Keratinocyte (primary cell): ENCODE results near the gene BTRC. TPM values are rescaled to one million over a fixed set of nuclear protein-coding genes. Genes with fewer than 3 reads are reported as not detected.

ENCODE experiments used
- DNase-seq: peaks from one replicate; pipeline ENCODE4 v3.0.0-alpha.2; 2011; ENCODE audit warnings: low read depth, missing footprints, low spot score
- FAIRE-seq: peaks from 2 replicates; lab custom pipeline; 2011; peaks lifted over from hg19 to GRCh38; lab: Jason Lieb, UNC
- H2AFZ ChIP-seq: 2 replicates; pipeline ENCODE4 v1.6.0; 2012; ENCODE audit warnings: low read length, control low read depth, inconsistent platforms; ENCODE audit not compliant: control insufficient read depth
- H3K27ac ChIP-seq: 2 replicates; pipeline ENCODE4 v1.5.1; 2011; ENCODE audit warnings: low read length; ENCODE audit not compliant: control insufficient read depth, insufficient read depth
- H3K27me3 ChIP-seq: 3 replicates; pipeline ENCODE4 v1.6.0; 2011; ENCODE audit warnings: low read length; ENCODE audit not compliant: control insufficient read depth, insufficient read depth; ENCODE audit errors: extremely low read depth
- H3K36me3 ChIP-seq, 2 experiments: 2 replicates in 1 of 2; 3 replicates in 1 of 2; pipeline ENCODE4 v1.5.1; 2011; ENCODE audit warnings: low read length in 2 of 2, mild to moderate bottlenecking in 1 of 2; ENCODE audit not compliant: control insufficient read depth in 2 of 2, insufficient read depth in 2 of 2; ENCODE audit errors: extremely low read depth in 1 of 2
- H3K4me1 ChIP-seq: 3 replicates; pipeline ENCODE4 v1.5.1; 2011; ENCODE audit warnings: low read length; ENCODE audit not compliant: control insufficient read depth, insufficient read depth; ENCODE audit errors: extremely low read depth
- H3K4me2 ChIP-seq: 3 replicates; pipeline ENCODE4 v1.6.0; 2011; ENCODE audit warnings: low read depth, low read length; ENCODE audit not compliant: control insufficient read depth, insufficient read depth; ENCODE audit errors: extremely low read depth
- H3K4me3 ChIP-seq, 3 experiments: fragments of 200-600 bp in 1 of 3; sonication (generic) in 1 of 3; 2 replicates in 2 of 3; 3 replicates in 1 of 3; pipeline ENCODE4 v1.5.1; 2011 to 2016; ENCODE audit warnings: low read length in 3 of 3, mild to moderate bottlenecking in 3 of 3, control low read depth in 2 of 3, inconsistent platforms in 1 of 3, low read depth in 1 of 3, mixed read lengths in 1 of 3, mixed run types in 1 of 3, moderate library complexity in 1 of 3; ENCODE audit not compliant: control insufficient read depth in 2 of 3, insufficient read depth in 2 of 3; ENCODE audit errors: extremely low read depth in 1 of 3
- H3K79me2 ChIP-seq: 2 replicates; pipeline ENCODE4 v1.6.0; 2012; ENCODE audit warnings: low read length; ENCODE audit not compliant: control insufficient read depth, insufficient read depth
- H3K9ac ChIP-seq: 3 replicates; pipeline ENCODE4 v1.6.0; 2011; ENCODE audit warnings: low read length; ENCODE audit not compliant: control insufficient read depth, insufficient read depth; ENCODE audit errors: extremely low read depth
- H3K9me1 ChIP-seq: 3 replicates; pipeline ENCODE4 v1.6.0; 2011; ENCODE audit warnings: low read length; ENCODE audit not compliant: control insufficient read depth, insufficient read depth; ENCODE audit errors: extremely low read depth
- H3K9me3 ChIP-seq: 2 replicates; pipeline ENCODE4 v1.5.1; 2012; ENCODE audit warnings: low read depth, low read length; ENCODE audit not compliant: control insufficient read depth
- H4K20me1 ChIP-seq: 3 replicates; pipeline ENCODE4 v1.6.0; 2011; ENCODE audit warnings: low read length; ENCODE audit not compliant: control insufficient read depth, insufficient read depth; ENCODE audit errors: extremely low read depth
- CTCF ChIP-seq, 3 experiments: IDR thresholded peaks in 1 of 3; conservative IDR thresholded peaks in 1 of 3; optimal IDR thresholded peaks in 1 of 3; 2 replicates in 2 of 3; 3 replicates in 1 of 3; pipeline versions ENCODE3 to v1.5.1; 2011; ENCODE audit warnings: low read length in 3 of 3, mild to moderate bottlenecking in 3 of 3, moderate library complexity in 2 of 3, control low read depth in 1 of 3, inconsistent platforms in 1 of 3; ENCODE audit not compliant: insufficient read depth in 2 of 3; ENCODE audit errors: extremely low read depth in 1 of 3
- EZH2 ChIP-seq: IDR thresholded peaks from one replicate; pipeline ENCODE4 v1.6.1; 2012; ENCODE audit warnings: inconsistent platforms, mild to moderate bottlenecking, low read length, moderate library complexity
- dilution Hi-C: fragments of 300-500 bp; cut with MboI; formaldehyde crosslinking; loops from one replicate; pipeline ENCODE4 v1.7.0; 2020; ENCODE audit warnings: low sequenced_read_pairs; ENCODE audit not compliant: extremely low pct_ligation_motif_present
- polyA plus RNA-seq, 5 experiments: library from polyadenylated mRNA; depleted of rRNA in 3 of 5; stranded (reverse) in 3 of 5; stranded (forward) in 1 of 5; unstranded in 1 of 5; fragments of >200 nt; gene quantifications; 1 replicate in 1 of 5; 2 replicates in 3 of 5; 3 replicates in 1 of 5; pipeline versions ENCODE4 v1.2.1 to v1.2.3, GENCODE V29; 2011 to 2012; ENCODE audit warnings: missing spikeins in 2 of 5, low read depth in 1 of 5, low replicate concordance in 1 of 5

Gene BTRC
- polyA plus RNA-seq, 1 donor (not counting 4 experiments of a cell fraction or from before 2014, with no cell fraction given), result 21.7 TPM

GRCh38 chr10:101569323-101569621 is 215.3 kb downstream of the BTRC start:
- Histone ChIP-seq H3K79me2 (no peaks in the 10 kb centered on the region), H3K27ac (no peak overlapping the region), H3K36me3 (no peaks in the 10 kb centered on the region), H3K9me1 (no peaks in the 10 kb centered on the region), H3K4me1 (peaks cover 11% of the 10 kb centered on the region), H4K20me1 (no peaks in the 10 kb centered on the region), H3K4me2 (peak overlapping the region; percentile 100), H3K9me3 (no peaks in the 10 kb centered on the region), H3K27me3 (peaks cover 55% of the 10 kb centered on the region), H3K4me3 (peak overlapping the region in 1 of 3 experiments; percentile 81), H3K9ac (no peak overlapping the region), H2AFZ (peak overlapping the region; percentile 96)
- dilution Hi-C loops, result no loop called here
- TF ChIP-seq EZH2, result no peak
- TF ChIP-seq CTCF (optimal IDR thresholded peaks at IDR 0.05 in 1 of 3, IDR thresholded peaks at IDR 0.05 in 1 of 3, conservative IDR thresholded peaks at IDR 0.05 in 1 of 3; ENCODE audit: extremely low read depth in 1 of 3, insufficient read depth in 2 of 3, low read length in 3 of 3), result no peak
- FAIRE-seq (no peak), DNase-seq (no peak)

GRCh38 chr10:101569622-101570427 is 215.9 kb downstream of the BTRC start:
- peak in 2 of 3 experiments; percentile 81 to 88 for TF ChIP-seq CTCF (optimal IDR thresholded peaks at IDR 0.05 in 1 of 3, IDR thresholded peaks at IDR 0.05 in 1 of 3, conservative IDR thresholded peaks at IDR 0.05 in 1 of 3; ENCODE audit: extremely low read depth in 1 of 3, insufficient read depth in 2 of 3, low read length in 3 of 3)
- TF ChIP-seq EZH2, result no peak
- FAIRE-seq (peak; percentile 58), DNase-seq (no peak)

More at GRCh38 chr10:101569622-101570427, 215.9 kb downstream of the BTRC start:
- peak overlapping the region; percentile 57 to 81 (median 80) for H3K4me3 ChIP-seq
- H3K4me2 ChIP-seq, result peak overlapping the region; percentile 100
- no peaks in the 10 kb centered on the region for H3K9me1 ChIP-seq
- no peaks in the 10 kb centered on the region for H3K9me3 ChIP-seq
- peak overlapping the region; percentile 72 for H3K9ac ChIP-seq
- peak overlapping the region; percentile 96 for H2AFZ ChIP-seq
- H3K4me1 ChIP-seq, result peaks cover 11% of the 10 kb centered on the region
- H3K27me3 ChIP-seq, result peaks cover 53% of the 10 kb centered on the region
- no peaks in the 10 kb centered on the region for H4K20me1 ChIP-seq
- H3K27ac ChIP-seq, result peak overlapping the region; percentile 43
- no peaks in the 10 kb centered on the region for H3K79me2 ChIP-seq
- no peaks in the 10 kb centered on the region for H3K36me3 ChIP-seq
- dilution Hi-C loops, result no loop called here
